Right ventricle myocardium inferior (tissue), 1 donor: ENCODE results near the gene SIGLEC15. TPM values are rescaled to one million over a fixed set of nuclear protein-coding genes. Genes with fewer than 3 reads are reported as not detected.
"Not testable (repeated sequence)": the region's sequence is repeated elsewhere in the genome, so short reads cannot be mapped to it uniquely, and the experiment has no call there.

Experiments
- ATAC-seq: fragments of 200-7000 bp; cut with Tn5 transposase; one replicate; pipeline ENCODE4 v1.9.1; 2020; ENCODE audit warnings: mild to moderate bottlenecking, moderate library complexity
- DNase-seq: peaks from one replicate; pipeline ENCODE4 v3.0.0; 2021; ENCODE audit errors: missing footprints
- intact Hi-C: fragments of 100-400 bp; cut with DNase I; formaldehyde crosslinking; loops from one replicate; pipeline ENCODE4 v1.11.0; 2022
- total RNA-seq: library from RNA; stranded (reverse); fragmentation: NEBNext Ultra II Directional; extraction: Animal tissue kit (Norgen Biotek cat#: 25700); gene quantifications from one replicate; pipeline ENCODE4 v1.2.1, GENCODE V29; 2021
- donor health status: DM: no; HTN: yes; CAD: no; lungs with severe emphysema.

SIGLEC15 gene
- total RNA-seq, 1 donor from 2014 or later, result not detected

GRCh38 chr18:45814733-45815132, 10.7 kb upstream of the SIGLEC15 start:
- intact Hi-C loops, result not testable (repeated sequence)

GRCh38 chr18:45817543-45817942, 7.9 kb upstream of the SIGLEC15 start:
- DNase-seq (no peak), ATAC-seq (no peak)
- intact Hi-C loops, result no loop called here

More at GRCh38 chr18:45814733-45815132, 10.7 kb upstream of the SIGLEC15 start:
- DNase-seq, ATAC-seq: not testable (repeated sequence)

GRCh38 chr18:45818765-45819164, 6.7 kb upstream of the SIGLEC15 start:
- ATAC-seq, DNase-seq, intact Hi-C loops: not testable (repeated sequence)

DNA sequence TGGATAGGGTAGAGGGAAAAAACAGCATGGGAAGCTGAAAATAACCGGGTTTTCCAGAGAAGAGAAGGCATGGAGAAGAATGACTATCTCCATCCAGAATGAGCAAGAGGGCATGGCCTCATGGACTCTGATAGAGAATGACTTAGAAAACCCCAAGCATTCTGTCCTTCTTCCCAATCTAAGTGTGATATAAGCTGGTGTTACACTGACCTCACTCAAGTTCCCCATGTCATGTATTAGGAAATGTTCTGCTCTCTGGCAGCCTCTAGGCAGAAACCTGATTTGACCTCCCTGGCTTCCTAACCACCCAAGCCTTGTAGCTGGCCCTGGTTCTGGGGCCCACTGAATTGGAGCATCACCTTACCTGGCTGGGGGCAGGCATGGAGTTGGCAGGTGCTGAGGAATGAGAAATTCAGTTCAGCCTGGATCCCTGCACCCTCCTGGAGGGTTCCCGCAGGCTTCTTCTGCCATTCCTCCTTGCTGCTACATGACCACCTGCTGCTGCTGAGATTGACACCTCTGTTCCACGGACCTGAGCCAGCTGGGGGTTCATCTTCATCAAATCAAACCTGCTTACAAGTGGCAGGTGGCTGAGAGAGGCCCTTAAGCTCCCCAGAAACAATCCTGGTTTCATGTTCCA, 5.2 kb upstream of the SIGLEC15 start:
- ATAC-seq, result no peak
- DNase-seq, result no peak
- intact Hi-C loops, result no loop called here

DNA sequence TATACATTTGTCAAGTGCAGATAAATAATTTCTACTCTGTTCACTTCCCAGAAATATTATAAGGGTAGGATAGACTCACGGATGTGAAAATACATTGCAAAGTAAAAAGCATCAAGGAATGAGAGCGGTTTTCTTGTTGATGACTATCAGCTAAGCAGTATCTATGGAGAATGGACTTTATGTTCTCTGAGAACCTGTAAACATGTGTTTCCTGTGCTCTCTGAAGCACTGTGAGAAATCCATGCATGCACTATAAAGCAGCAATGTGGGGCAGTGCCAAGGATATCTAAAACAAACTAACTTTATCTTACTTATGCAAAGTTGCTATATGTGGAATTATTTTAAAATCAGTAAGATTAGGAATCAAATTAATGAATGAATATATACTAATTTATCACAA, 4.4 kb upstream of the SIGLEC15 start:
- DNase-seq (no peak), ATAC-seq (no peak)
- intact Hi-C loops, result no loop called here

GRCh38 chr18:45821711-45822110, 3.8 kb upstream of the SIGLEC15 start:
- no peak for DNase-seq
- intact Hi-C loops, result no loop called here
- no peak for ATAC-seq

DNA sequence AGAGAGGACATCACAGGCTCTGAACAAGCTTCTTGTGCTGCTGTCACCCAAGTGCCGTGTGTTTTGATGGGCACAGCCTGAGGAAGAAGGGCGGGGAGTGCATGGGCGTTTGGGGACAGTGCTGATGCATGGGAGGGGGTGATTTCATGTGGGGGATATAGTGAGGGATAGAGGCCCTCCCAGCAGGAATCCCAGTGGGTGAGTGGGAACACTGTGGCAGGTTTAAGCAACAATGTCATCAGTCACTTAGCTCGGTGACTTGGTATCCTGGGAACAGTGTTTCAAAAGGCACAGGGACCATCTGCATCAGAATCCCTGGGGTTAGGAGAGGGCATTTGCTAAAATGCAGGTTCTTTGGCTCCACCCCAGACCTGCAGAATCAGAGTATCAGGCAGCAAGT, 609 bp downstream of the SIGLEC15 start:
- ATAC-seq (no peak), DNase-seq (no peak)
- intact Hi-C loops, result no loop called here

DNA sequence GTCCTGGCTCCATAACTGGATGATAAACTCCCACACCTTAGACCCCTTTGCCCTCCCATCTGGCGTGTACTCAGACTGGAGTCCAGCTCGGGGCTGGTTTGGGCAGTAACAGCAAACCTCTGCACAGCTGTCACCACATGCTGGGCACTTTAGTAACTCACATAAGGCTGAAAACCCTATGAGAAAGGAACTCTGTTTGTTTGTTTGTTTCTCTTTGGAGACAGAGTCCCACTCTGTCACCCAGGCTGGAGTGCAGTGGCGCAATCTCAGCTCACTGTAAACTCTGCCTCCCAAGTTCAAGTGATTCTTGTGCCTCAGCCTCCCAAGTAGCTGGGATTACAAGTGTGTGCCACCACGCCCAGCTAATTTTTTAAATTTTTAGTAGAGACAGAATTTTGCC, 1.2 kb downstream of the SIGLEC15 start:
- DNase-seq, intact Hi-C loops, ATAC-seq: not testable (repeated sequence)

DNA sequence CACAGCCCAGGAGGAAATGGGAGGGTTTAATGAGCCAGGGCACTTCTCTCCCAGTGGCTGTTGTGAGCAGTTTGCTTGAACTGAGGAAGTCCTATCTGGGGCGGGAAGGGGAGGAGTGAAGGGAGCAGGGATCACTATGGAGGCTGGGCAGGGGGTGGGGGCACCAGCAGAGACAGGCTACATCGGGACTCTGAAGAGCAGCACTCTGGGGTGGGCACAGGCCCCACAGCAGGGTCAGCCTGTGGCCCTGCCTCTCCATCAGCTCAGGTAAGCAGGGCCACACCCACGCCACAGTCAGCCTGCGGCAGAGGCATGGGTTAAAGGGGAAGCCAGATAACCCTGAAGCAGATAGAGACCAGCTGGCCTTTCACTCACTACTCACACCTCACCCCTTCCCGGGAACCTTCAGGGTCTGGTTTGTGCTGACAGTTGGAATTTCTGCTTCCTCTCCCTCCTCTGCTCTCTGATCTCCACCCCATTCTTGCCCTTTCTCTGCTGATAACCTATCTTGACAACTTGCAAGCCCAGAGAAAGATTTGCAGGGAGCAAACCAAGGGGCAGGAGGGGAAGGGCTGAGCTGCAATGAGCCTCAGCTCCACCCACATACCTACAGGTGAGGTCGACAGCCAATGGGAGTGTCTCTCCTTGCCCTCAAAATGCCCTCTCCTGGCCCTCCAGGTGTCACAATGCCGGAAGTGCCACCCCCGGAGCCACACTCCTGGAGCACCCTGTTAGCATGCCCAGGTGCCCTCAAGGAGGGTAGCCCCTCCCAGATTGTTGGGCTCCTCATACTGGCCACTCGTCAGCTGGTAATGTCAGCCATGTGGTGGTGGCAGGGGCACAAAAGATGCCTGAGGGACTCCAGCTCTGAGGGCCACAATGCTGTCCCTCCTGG, 3.7 kb downstream of the SIGLEC15 start:
- DNase-seq, result no peak
- intact Hi-C loops, result no loop called here
- peak; percentile 62 for ATAC-seq

DNA sequence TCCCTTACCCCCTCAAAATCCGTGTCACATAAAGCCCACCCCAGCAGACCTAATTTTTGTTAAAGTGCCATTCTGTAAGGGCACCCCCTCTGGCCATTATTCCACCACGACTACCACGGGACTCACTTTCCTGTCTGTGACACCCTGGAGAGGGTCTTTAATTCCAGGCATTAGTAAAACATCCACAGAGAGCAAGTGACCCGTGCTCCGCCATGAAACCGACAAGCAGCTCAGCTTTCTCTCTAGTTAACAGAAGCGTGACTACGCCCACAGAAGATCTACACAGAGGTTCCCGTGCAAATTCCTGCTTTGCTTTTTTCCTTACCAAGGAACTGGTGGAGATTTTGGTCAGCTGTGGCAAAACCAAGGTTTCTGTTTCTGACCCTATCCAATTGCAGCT, 4.4 kb downstream of the SIGLEC15 start:
- DNase-seq (no peak), ATAC-seq (no peak)
- intact Hi-C loops, result no loop called here

DNA sequence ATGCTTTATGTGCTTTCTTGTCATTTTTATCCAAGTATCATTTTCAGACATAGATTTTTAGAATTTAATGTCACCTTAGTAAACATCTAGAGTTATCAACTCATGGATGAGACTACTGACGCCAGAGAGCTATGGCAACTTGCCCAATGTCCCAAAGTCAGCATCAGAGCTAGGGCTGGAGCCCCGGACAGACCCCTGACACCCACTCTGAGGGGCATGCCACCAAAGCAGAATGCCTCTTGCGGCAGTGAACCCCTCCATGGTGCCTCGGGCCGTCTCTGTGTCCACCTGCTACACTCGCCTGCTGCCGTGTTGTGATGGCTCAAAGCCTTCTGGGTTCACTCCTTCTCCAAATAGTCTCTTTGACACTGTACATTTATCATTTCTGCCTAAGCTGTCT, 5.4 kb downstream of the SIGLEC15 start:
- no peak for ATAC-seq

DNA sequence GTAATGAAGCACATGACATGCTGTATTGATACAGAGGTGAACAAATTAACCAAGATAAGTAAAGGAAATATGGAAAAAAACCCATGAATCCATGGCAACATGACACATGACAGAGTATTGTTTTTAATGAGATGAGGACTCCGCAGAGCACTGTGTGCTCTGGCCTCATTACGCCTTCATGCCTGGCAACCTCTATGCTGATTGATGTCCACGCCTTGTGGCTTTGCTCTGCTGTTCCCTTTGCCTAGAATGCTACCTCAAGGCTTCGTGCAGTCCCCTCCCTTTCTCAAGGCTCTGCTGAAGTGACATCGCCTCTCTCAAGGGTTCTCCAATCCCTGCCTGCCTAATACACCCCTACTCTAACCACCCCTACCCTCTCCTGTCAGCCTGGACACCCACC, 8.4 kb downstream of the SIGLEC15 start:
- intact Hi-C loops, result no loop called here
- DNase-seq (no peak), ATAC-seq (no peak)

More for the DNA sequence above, 5.4 kb downstream of the SIGLEC15 start:
- DNase-seq, result no peak
- intact Hi-C loops, result no loop called here

DNA sequence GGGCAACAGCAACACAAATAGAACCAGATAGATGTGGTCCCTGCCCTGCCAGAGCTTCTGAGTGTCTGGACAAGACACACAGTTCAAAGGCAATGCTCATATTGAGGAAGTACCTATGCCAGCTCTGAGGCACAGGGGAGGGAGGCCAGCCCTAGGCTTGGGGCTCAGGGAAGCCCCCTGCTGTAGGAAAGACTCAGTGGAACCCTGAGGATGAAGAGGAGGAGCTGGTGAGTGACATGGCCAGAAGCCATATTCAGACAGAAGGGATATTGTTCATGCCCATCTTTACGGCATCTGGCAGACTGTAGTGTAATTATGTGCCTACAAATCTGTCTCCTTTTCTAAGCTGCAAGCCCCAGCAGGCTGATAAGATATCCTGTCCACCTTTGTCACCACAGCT, 8.8 kb downstream of the SIGLEC15 start:
- DNase-seq, result no peak
- intact Hi-C loops, result no loop called here
- no peak for ATAC-seq

DNA sequence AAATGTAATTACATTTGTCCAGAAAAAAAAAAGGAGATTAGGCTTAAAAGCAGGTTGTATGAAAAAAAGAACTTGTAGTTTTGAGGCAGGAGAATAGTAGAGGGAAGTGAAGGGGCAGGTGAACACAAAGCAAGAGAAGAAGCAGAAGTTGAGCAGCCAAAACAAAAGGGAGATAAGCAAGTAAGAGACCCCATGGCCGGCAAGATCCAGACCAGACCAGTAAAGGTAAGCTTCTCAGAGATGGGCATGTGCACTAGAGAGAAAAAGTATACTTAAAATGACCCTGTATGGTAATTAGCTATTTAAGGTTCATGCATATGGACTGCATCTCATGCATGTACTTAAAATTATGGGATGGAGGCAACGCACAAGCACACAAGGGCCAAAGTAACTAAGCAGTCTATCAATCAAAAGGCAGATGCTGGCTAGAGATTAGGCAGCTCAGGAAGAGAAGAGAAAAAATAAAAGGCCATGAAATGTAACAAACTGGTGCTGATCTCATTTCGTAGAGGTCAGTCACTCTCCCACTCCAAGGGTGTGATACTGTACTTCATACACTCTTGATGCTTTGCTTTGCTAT, 9.7 kb downstream of the SIGLEC15 start:
- intact Hi-C loops, result loop anchor here (5.0 kb wide), 1 partner anchor 98 kb away; no protein-coding TSS in a partner anchor
- ATAC-seq, result no peak
- no peak for DNase-seq

- DNase-seq (no peak), ATAC-seq (no peak)
- intact Hi-C loops, result loop anchor here (5.0 kb wide), 1 partner anchor 99 kb away; no protein-coding TSS in a partner anchor
Measured at GRCh38 chr18:45836242-45837205, 11.0 kb downstream of the SIGLEC15 start.

DNA sequence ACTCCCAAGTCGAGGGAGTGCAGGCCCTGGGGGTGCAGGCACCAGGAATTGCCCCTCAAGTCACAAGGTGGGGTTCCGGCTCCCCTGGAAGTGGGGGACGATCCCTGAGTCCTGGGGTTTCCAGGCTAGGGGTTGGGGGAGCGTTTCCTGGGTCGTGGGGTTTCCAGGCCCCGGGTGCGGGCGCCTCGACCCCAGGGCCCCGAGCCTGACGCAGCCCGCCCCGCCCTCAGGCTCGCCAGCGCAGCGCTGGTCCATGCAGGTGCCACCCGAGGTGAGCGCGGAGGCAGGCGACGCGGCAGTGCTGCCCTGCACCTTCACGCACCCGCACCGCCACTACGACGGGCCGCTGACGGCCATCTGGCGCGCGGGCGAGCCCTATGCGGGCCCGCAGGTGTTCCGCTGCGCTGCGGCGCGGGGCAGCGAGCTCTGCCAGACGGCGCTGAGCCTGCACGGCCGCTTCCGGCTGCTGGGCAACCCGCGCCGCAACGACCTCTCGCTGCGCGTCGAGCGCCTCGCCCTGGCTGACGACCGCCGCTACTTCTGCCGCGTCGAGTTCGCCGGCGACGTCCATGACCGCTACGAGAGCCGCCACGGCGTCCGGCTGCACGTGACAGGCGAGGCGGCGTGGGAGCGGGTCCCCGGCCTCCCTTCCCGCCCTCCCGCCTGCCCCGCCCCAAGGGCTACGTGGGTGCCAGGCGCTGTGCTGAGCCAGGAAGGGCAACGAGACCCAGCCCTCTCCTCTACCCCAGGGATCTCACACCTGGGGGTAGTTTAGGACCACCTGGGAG, 12.0 kb downstream of the SIGLEC15 start:
- DNase-seq, result peak; percentile 81
- intact Hi-C loops, result loop anchor here (2.0 to 5.0 kb wide), 2 partner anchors 100 to 115 kb away; no protein-coding TSS in a partner anchor
- ATAC-seq, result peak; percentile 40

GRCh38 chr18:45838302-45839070, 13.0 kb downstream of the SIGLEC15 start:
- DNase-seq (no peak), ATAC-seq (peak; percentile 33)

More at GRCh38 chr18:45838302-45839070, 13.0 kb downstream of the SIGLEC15 start:
- intact Hi-C loops, result loop anchor here (1.0 to 5.0 kb wide), 3 partner anchors 101 to 147 kb away; no protein-coding TSS in a partner anchor
